Measurements from ENCODE around the gene BTD. TPM values are rescaled to one million over a fixed set of nuclear protein-coding genes. Genes with fewer than 3 reads are reported as not detected.

The BTD gene
- total RNA-seq, 1 experiment from 2014 or later = 15.6 TPM

- BruUV-seq (replicated peaks) = no TSS peak
- Histone ChIP-seq H3K27me3 (ENCODE audit: insufficient read depth, low read depth) (no peaks in the 10 kb centered on the region), H3K4me2 (no peak overlapping the region), H3F3A (ENCODE audit: insufficient read depth, low read depth) (peaks cover 40% of the 10 kb centered on the region), H3K9me2 (ENCODE audit: insufficient read depth) (no peaks in the 10 kb centered on the region), H3K79me2 (ENCODE audit: low read depth) (no peaks in the 10 kb centered on the region), H3K27ac (no peak overlapping the region), H4K20me1 (ENCODE audit: insufficient read depth) (no peaks in the 10 kb centered on the region), H3K9me3 (ENCODE audit: insufficient read depth, low read depth) (peaks cover 12% of the 10 kb centered on the region; the same call in 1 of the 2 replicates), H3K4me1 (replicated peaks; ENCODE audit: insufficient read depth) (peaks cover 40% of the 10 kb centered on the region), H2AFZ (no peak overlapping the region), H3K4me3 (no peak overlapping the region), H3K36me3 (ENCODE audit: low read depth) (no peaks in the 10 kb centered on the region)
- no peak for DNase-seq
- TF ChIP-seq CTCF (conservative IDR thresholded peaks at IDR 0.05) (no peak), EZH2 (IDR thresholded peaks at IDR 0.05; ENCODE audit: low read depth) (no peak)
- intact Hi-C loops (cut with micrococcal nuclease; ENCODE audit: unreplicated experiment) = no loop called here
- POLR2A ChIA-PET (ENCODE audit: unreplicated experiment) = no interaction called here
- CTCF ChIA-PET = no interaction called here
Measured at GRCh38 chr3:15649341-15649740, 47.8 kb downstream of the BTD start.

GRCh38 chr3:15649858-15650257, 48.3 kb downstream of the BTD start:
- Histone ChIP-seq H3K79me2 (ENCODE audit: low read depth) (no peaks in the 10 kb centered on the region), H3K4me1 (replicated peaks; ENCODE audit: insufficient read depth) (peaks cover 38% of the 10 kb centered on the region), H3K27me3 (ENCODE audit: insufficient read depth, low read depth) (no peaks in the 10 kb centered on the region), H3K27ac (no peak overlapping the region), H3K36me3 (ENCODE audit: low read depth) (no peaks in the 10 kb centered on the region), H4K20me1 (ENCODE audit: insufficient read depth) (no peaks in the 10 kb centered on the region), H3K9me3 (ENCODE audit: insufficient read depth, low read depth) (peaks cover 13% of the 10 kb centered on the region; the same call in 1 of the 2 replicates), H3F3A (ENCODE audit: insufficient read depth, low read depth) (peaks cover 39% of the 10 kb centered on the region), H3K9me2 (ENCODE audit: insufficient read depth) (no peaks in the 10 kb centered on the region), H2AFZ (no peak overlapping the region), H3K4me2 (no peak overlapping the region), H3K4me3 (no peak overlapping the region)
- no TSS peak for BruUV-seq (replicated peaks)
- no peak for DNase-seq
- TF ChIP-seq EZH2 (IDR thresholded peaks at IDR 0.05; ENCODE audit: low read depth) (no peak), CTCF (conservative IDR thresholded peaks at IDR 0.05) (no peak)
- POLR2A ChIA-PET (ENCODE audit: unreplicated experiment) = no interaction called here
- intact Hi-C loops (cut with micrococcal nuclease; ENCODE audit: unreplicated experiment) = no loop called here
- CTCF ChIA-PET = no interaction called here

GRCh38 chr3:15651396-15651795, 49.9 kb downstream of the BTD start:
- CTCF ChIA-PET = no interaction called here
- peaks cover 23% of the 10 kb centered on the region for H3K4me1 ChIP-seq (replicated peaks; ENCODE audit: insufficient read depth)
- no peak for DNase-seq
- peaks cover 28% of the 10 kb centered on the region for H3K9me3 ChIP-seq (ENCODE audit: insufficient read depth, low read depth)
- no peaks in the 10 kb centered on the region for H3K36me3 ChIP-seq (ENCODE audit: low read depth)
- no peaks in the 10 kb centered on the region for H3K79me2 ChIP-seq (ENCODE audit: low read depth)
- H2AFZ ChIP-seq = no peak overlapping the region
- intact Hi-C loops (cut with micrococcal nuclease; ENCODE audit: unreplicated experiment) = no loop called here
- H4K20me1 ChIP-seq (ENCODE audit: insufficient read depth) = no peaks in the 10 kb centered on the region
- no TSS peak for BruUV-seq (replicated peaks)
- TF ChIP-seq EZH2 (IDR thresholded peaks at IDR 0.05; ENCODE audit: low read depth) = no peak
- TF ChIP-seq CTCF (conservative IDR thresholded peaks at IDR 0.05) = no peak
- H3F3A ChIP-seq (ENCODE audit: insufficient read depth, low read depth) = peaks cover 26% of the 10 kb centered on the region
- POLR2A ChIA-PET (ENCODE audit: unreplicated experiment) = no interaction called here
- no peak overlapping the region for H3K4me2 ChIP-seq
- no peaks in the 10 kb centered on the region for H3K9me2 ChIP-seq (ENCODE audit: insufficient read depth)
- no peak overlapping the region for H3K4me3 ChIP-seq
- no peak overlapping the region for H3K27ac ChIP-seq
- no peaks in the 10 kb centered on the region for H3K27me3 ChIP-seq (ENCODE audit: insufficient read depth, low read depth)
